Measurements from ENCODE around the gene ATP6V1C2.

ATP6V1C2 gene

DNA sequence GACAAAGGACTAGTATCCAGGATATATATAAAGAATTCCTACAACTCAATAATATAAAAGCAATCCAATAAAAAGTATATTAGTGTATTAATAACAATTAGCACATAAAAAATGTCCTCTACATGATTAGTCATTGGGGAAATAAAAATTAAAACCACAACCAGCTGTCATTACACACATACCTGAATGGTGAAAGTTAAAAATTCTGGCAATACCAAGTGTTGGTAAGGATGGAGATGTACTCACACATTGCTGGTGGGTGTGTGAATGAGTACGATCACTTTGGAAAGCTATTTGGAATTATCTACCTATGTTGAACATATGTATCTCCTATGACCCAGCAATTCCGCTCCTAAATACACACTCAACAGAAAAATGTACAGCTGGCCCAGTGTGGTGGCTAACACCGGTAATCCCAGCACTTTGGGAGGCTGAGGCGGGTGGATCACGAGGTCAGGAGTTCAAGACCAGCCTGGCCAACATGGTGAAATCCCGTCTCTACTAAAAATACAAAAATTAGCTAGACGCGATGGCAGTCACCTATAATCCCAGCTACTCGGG, 17.3 kb upstream of the ATP6V1C2 start:
- H3F3A ChIP-seq (ENCODE audit: control insufficient read depth, insufficient read depth) = no peaks in the 10 kb centered on the region
- H3K27ac ChIP-seq (ENCODE audit: low read depth, low read length) = no peak overlapping the region
- peaks cover 2% of the 10 kb centered on the region; the same call in 1 of the 2 replicates for H3K27me3 ChIP-seq (ENCODE audit: control insufficient read depth, low read length)
- no peaks in the 10 kb centered on the region for H3K36me3 ChIP-seq (ENCODE audit: control insufficient read depth, low read length)
- no peak overlapping the region for H3K4me2 ChIP-seq (ENCODE audit: low read length)
- H4K20me1 ChIP-seq (ENCODE audit: control insufficient read depth, insufficient read depth, low read depth, low read length) = no peaks in the 10 kb centered on the region
- TF ChIP-seq, protein P1, sequence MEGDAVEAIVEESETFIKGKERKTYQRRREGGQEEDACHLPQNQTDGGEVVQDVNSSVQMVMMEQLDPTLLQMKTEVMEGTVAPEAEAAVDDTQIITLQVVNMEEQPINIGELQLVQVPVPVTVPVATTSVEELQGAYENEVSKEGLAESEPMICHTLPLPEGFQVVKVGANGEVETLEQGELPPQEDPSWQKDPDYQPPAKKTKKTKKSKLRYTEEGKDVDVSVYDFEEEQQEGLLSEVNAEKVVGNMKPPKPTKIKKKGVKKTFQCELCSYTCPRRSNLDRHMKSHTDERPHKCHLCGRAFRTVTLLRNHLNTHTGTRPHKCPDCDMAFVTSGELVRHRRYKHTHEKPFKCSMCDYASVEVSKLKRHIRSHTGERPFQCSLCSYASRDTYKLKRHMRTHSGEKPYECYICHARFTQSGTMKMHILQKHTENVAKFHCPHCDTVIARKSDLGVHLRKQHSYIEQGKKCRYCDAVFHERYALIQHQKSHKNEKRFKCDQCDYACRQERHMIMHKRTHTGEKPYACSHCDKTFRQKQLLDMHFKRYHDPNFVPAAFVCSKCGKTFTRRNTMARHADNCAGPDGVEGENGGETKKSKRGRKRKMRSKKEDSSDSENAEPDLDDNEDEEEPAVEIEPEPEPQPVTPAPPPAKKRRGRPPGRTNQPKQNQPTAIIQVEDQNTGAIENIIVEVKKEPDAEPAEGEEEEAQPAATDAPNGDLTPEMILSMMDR (IDR thresholded peaks at IDR 0.05; ENCODE audit: low read depth, low read length, poor library complexity, severe bottlenecking) = no peak
- no peak for TF ChIP-seq EZH2phosphoT487 (IDR thresholded peaks at IDR 0.05; ENCODE audit: borderline replicate concordance, low read length)
- H3K9me2 ChIP-seq (replicated peaks; ENCODE audit: control insufficient read depth, low read length) = no peaks in the 10 kb centered on the region
- no peak overlapping the region for H3K4me3 ChIP-seq (ENCODE audit: low read length)
- no peaks in the 10 kb centered on the region for H3K9me3 ChIP-seq (ENCODE audit: control insufficient read depth, insufficient read depth, low read length)
- H3K79me2 ChIP-seq (ENCODE audit: control insufficient read depth, low read length) = no peaks in the 10 kb centered on the region
- H3K4me1 ChIP-seq (ENCODE audit: control insufficient read depth, low read length) = no peaks in the 10 kb centered on the region

DNA sequence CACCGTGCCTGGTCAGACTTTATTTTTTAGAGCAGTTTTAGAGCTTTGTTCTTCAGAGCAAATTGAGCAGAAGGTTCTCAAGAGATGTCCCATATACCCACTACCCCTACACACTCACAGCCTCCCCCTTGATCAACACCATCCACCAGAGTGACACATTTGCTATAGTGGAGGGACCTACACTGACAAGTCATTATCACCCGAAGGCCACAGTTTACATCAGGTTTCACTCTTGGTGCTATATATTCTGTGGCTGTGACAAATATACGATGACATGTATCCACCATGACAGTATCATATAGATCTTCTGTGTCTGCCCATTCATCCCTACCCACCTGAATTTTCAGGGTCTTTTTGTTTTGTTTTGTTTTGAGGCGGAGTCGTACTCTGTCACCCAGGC, 15.4 kb upstream of the ATP6V1C2 start:
- H3K9me2 ChIP-seq (replicated peaks; ENCODE audit: control insufficient read depth, low read length) = no peaks in the 10 kb centered on the region
- H3K4me3 ChIP-seq (ENCODE audit: low read length) = no peak overlapping the region
- H3K36me3 ChIP-seq (ENCODE audit: control insufficient read depth, low read length) = no peaks in the 10 kb centered on the region
- peaks cover 7% of the 10 kb centered on the region; the same call in 1 of the 2 replicates for H3K27me3 ChIP-seq (ENCODE audit: control insufficient read depth, low read length)
- no peaks in the 10 kb centered on the region for H3K9me3 ChIP-seq (ENCODE audit: control insufficient read depth, insufficient read depth, low read length)
- no peaks in the 10 kb centered on the region for H4K20me1 ChIP-seq (ENCODE audit: control insufficient read depth, insufficient read depth, low read depth, low read length)
- H3K4me2 ChIP-seq (ENCODE audit: low read length) = no peak overlapping the region
- H3F3A ChIP-seq (ENCODE audit: control insufficient read depth, insufficient read depth) = no peaks in the 10 kb centered on the region
- no peak overlapping the region for H3K27ac ChIP-seq (ENCODE audit: low read depth, low read length)
- H3K79me2 ChIP-seq (ENCODE audit: control insufficient read depth, low read length) = no peaks in the 10 kb centered on the region
- TF ChIP-seq EZH2phosphoT487 (IDR thresholded peaks at IDR 0.05; ENCODE audit: borderline replicate concordance, low read length) = no peak
- TF ChIP-seq, protein P1 (IDR thresholded peaks at IDR 0.05; ENCODE audit: low read depth, low read length, poor library complexity, severe bottlenecking) = no peak
- H3K4me1 ChIP-seq (ENCODE audit: control insufficient read depth, low read length) = no peaks in the 10 kb centered on the region

- Histone ChIP-seq H3K4me1 (ENCODE audit: control insufficient read depth, low read length) (peaks cover 3% of the 10 kb centered on the region; the same call in 1 of the 2 replicates), H3K4me3 (ENCODE audit: low read length) (no peak overlapping the region), H3F3A (ENCODE audit: control insufficient read depth, insufficient read depth) (no peaks in the 10 kb centered on the region), H3K4me2 (ENCODE audit: low read length) (no peak overlapping the region), H3K36me3 (ENCODE audit: control insufficient read depth, low read length) (no peaks in the 10 kb centered on the region), H3K9me3 (ENCODE audit: control insufficient read depth, insufficient read depth, low read length) (no peaks in the 10 kb centered on the region), H3K9me2 (replicated peaks; ENCODE audit: control insufficient read depth, low read length) (no peaks in the 10 kb centered on the region), H4K20me1 (ENCODE audit: control insufficient read depth, insufficient read depth, low read depth, low read length) (no peaks in the 10 kb centered on the region), H3K27ac (ENCODE audit: low read depth, low read length) (no peak overlapping the region), H3K79me2 (ENCODE audit: control insufficient read depth, low read length) (no peaks in the 10 kb centered on the region), H3K27me3 (ENCODE audit: control insufficient read depth, low read length) (peaks cover 10% of the 10 kb centered on the region; the same call in 1 of the 2 replicates)
- TF ChIP-seq, protein P1 (IDR thresholded peaks at IDR 0.05; ENCODE audit: low read depth, low read length, poor library complexity, severe bottlenecking) = no peak
- no peak for TF ChIP-seq EZH2phosphoT487 (IDR thresholded peaks at IDR 0.05; ENCODE audit: borderline replicate concordance, low read length)
Measured at GRCh38 chr2:10707831-10708230, 13.6 kb upstream of the ATP6V1C2 start.

Data from DOHH2 (cell line).